Ectodermal cell (in vitro differentiated cells): ENCODE results near the gene SLC25A12.

Source experiments
- H3K27ac ChIP-seq: 2 replicates; pipeline ENCODE4 v1.7.0; 2013; ENCODE audit warnings: mild to moderate bottlenecking, low read depth, low read length; ENCODE audit not compliant: insufficient read depth, poor library complexity, severe bottlenecking
- H3K27me3 ChIP-seq: 2 replicates; pipeline ENCODE4 v1.7.0; 2013; ENCODE audit warnings: mild to moderate bottlenecking, low read length; ENCODE audit not compliant: insufficient read depth, control insufficient read depth, poor library complexity, severe bottlenecking
- H3K36me3 ChIP-seq: one replicate; pipeline ENCODE4 v1.7.0; 2013; ENCODE audit warnings: low read length; ENCODE audit not compliant: control insufficient read depth, insufficient read depth
- H3K4me1 ChIP-seq: one replicate; pipeline ENCODE4 v1.7.0; 2013; ENCODE audit warnings: low read length; ENCODE audit not compliant: control insufficient read depth, insufficient read depth
- H3K4me3 ChIP-seq: 2 replicates; pipeline ENCODE4 v1.7.0; 2013; ENCODE audit warnings: low read depth, low read length, control low read depth; ENCODE audit not compliant: insufficient read depth
- H3K9me3 ChIP-seq: 2 replicates; pipeline ENCODE4 v1.7.0; 2013; ENCODE audit warnings: mild to moderate bottlenecking, low read length, moderate library complexity; ENCODE audit not compliant: control insufficient read depth
- WGBS, 2 experiments: methylation state at CpG; one replicate each; pipeline ENCODE4 v1.1.7; 2013; ENCODE audit warnings: missing lambda C conversion rate in 2 of 2; 5-methylcytosine and 5-hydroxymethylcytosine counted together

The SLC25A12 gene

DNA sequence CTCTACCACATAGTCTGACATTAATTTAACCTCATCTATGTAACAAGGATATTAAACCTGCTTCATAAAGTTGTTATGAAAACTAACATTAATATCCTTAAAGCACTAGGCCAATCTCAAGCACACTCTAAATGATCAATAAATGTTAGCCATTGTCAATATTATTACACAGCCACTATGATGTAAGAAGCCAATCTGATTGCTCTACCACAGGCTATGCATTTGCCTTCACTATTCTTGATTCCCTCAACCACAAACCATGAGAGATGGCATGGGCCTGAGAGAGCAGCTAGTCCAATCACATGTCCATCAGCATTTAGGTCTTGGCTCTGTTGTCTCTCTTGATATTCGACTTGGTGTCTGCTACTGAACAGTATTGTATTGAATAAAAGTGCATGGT is 4.2 kb downstream of the SLC25A12 start:
- 94 to 100% methylated on average over 1 of the region's 1 CpG for WGBS, 2 experiments
- Histone ChIP-seq H3K27me3 (peaks cover 5% of the 10 kb centered on the region), H3K4me3 (no peak overlapping the region), H3K9me3 (no peaks in the 10 kb centered on the region), H3K4me1 (peaks cover 8% of the 10 kb centered on the region), H3K36me3 (no peaks in the 10 kb centered on the region), H3K27ac (no peak overlapping the region)

DNA sequence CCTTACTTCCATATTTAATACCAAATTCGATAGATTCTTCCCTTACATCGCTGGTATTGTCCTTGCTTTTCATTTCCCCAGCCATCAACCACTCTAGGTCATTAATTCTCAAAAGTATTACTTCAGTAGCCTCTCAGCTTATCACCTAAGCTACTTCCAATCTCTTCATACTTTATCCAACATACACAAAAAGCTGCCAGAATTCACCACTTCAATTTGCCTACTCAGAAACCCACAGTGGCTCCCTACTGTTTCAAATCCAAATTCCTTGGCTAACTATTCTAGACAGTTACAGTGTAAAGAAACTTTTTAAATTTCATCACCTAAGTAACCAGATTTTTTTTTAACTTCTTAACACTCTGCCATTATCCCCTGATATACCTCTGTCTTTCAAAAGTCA is 4.7 kb downstream of the SLC25A12 start:
- Histone ChIP-seq H3K4me3 (no peak overlapping the region), H3K27me3 (peaks cover 5% of the 10 kb centered on the region), H3K9me3 (no peaks in the 10 kb centered on the region), H3K36me3 (no peaks in the 10 kb centered on the region), H3K4me1 (peaks cover 8% of the 10 kb centered on the region), H3K27ac (no peak overlapping the region)
- WGBS, 2 experiments, result 90 to 95% methylated on average over 2 of the region's 2 CpGs

- 83 to 93% methylated on average over 5 of the region's 5 CpGs for WGBS, 2 experiments
- no peaks in the 10 kb centered on the region for H3K27me3 ChIP-seq
- no peaks in the 10 kb centered on the region for H3K36me3 ChIP-seq
- H3K4me1 ChIP-seq, result no peaks in the 10 kb centered on the region
- no peaks in the 10 kb centered on the region for H3K9me3 ChIP-seq
- H3K4me3 ChIP-seq, result no peak overlapping the region
- no peak overlapping the region for H3K27ac ChIP-seq
These were observed 10.7 kb downstream of the SLC25A12 start for GRCh38 chr2:171883275-171883893.

GRCh38 chr2:171882089-171882769 is 11.8 kb downstream of the SLC25A12 start:
- Histone ChIP-seq H3K36me3 (no peaks in the 10 kb centered on the region), H3K9me3 (no peaks in the 10 kb centered on the region), H3K4me3 (no peak overlapping the region), H3K27me3 (no peaks in the 10 kb centered on the region), H3K27ac (no peak overlapping the region), H3K4me1 (no peaks in the 10 kb centered on the region)
- 98 to 100% methylated on average over 2 of the region's 2 CpGs for WGBS, 2 experiments

- Histone ChIP-seq H3K4me1 (no peaks in the 10 kb centered on the region), H3K4me3 (no peak overlapping the region), H3K9me3 (no peaks in the 10 kb centered on the region), H3K27ac (no peak overlapping the region), H3K36me3 (no peaks in the 10 kb centered on the region), H3K27me3 (no peaks in the 10 kb centered on the region)
- WGBS, 2 experiments, result 100% methylated on average over 3 of the region's 3 CpGs; no CpG with 5 or more reads in 1 of the 2 experiments
These were observed 13.3 kb downstream of the SLC25A12 start for GRCh38 chr2:171880774-171881173.

- Histone ChIP-seq H3K27me3 (no peaks in the 10 kb centered on the region), H3K4me3 (no peak overlapping the region), H3K4me1 (no peaks in the 10 kb centered on the region), H3K9me3 (no peaks in the 10 kb centered on the region), H3K36me3 (no peaks in the 10 kb centered on the region), H3K27ac (no peak overlapping the region)
- WGBS, 2 experiments, result 67 to 100% methylated on average over 1 of the region's 1 CpG
These were observed 14.2 kb downstream of the SLC25A12 start for GRCh38 chr2:171879865-171880264.

- Histone ChIP-seq H3K4me1 (no peaks in the 10 kb centered on the region), H3K36me3 (no peaks in the 10 kb centered on the region), H3K4me3 (no peak overlapping the region), H3K27me3 (no peaks in the 10 kb centered on the region), H3K9me3 (no peaks in the 10 kb centered on the region), H3K27ac (no peak overlapping the region)
- WGBS, 2 experiments, result 87 to 89% methylated on average over 2 of the region's 2 CpGs
These were observed 15.5 kb downstream of the SLC25A12 start for GRCh38 chr2:171878481-171878993.

DNA sequence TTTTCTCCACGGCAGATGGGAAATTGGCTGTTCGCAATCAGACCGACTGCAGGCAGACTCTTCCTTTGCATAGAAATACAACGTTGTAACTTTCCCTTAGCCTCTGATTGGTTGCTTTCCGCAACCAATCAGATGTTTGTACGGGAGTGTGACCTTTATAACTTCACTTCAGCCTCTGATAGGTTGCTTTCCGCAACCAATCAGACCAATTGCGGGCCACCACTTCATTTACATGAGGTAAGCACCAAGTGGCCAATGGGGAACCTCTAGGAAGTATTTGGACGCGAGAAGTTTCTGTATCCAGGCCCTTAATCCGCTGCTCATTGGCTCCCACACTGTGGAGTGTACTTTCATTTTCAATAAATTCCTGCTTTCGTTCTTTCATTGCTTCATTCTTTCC is 19.1 kb downstream of the SLC25A12 start:
- WGBS, 2 experiments, result 87 to 88% methylated on average over 12 of the region's 12 CpGs
- H3K27ac ChIP-seq, result no peak overlapping the region
- H3K4me3 ChIP-seq, result no peak overlapping the region
- H3K4me1 ChIP-seq, result no peaks in the 10 kb centered on the region
- no peaks in the 10 kb centered on the region for H3K36me3 ChIP-seq
- H3K9me3 ChIP-seq, result no peaks in the 10 kb centered on the region
- no peaks in the 10 kb centered on the region for H3K27me3 ChIP-seq

GRCh38 chr2:171874517-171874916 is 19.5 kb downstream of the SLC25A12 start:
- H3K36me3 ChIP-seq, result no peaks in the 10 kb centered on the region

DNA sequence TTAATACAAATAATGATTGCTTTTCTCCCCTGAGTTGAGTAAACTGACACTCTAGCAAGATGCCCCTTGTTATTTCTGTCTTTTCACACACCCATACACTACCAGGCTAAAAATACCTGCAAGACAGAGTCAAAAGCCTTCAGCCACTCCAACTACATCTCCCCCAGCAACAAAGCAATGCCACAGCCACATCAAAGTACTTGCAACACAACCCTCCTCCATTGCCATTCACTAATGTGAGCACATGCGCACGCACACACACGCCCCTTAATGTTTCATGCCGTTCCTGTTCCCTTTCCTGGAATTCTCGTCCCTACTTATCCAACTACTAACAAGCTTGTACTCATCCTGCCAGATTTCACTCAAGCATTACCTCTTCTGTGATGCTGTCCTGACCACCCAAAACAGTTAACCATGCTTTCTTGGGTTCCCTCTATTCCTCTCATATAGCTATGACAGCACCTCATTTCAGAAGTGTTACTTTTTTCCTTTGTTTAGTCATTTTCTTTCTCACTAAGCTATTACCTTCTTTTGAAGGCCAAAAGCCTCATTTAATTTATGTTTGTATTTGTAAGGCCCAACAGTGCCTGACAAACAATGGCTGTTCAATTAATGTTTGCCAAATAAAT is 29.6 kb downstream of the SLC25A12 start:
- H3K27ac ChIP-seq, result no peak overlapping the region
- H3K4me1 ChIP-seq, result no peaks in the 10 kb centered on the region
- no peak overlapping the region for H3K4me3 ChIP-seq
- WGBS, 2 experiments, result 92 to 93% methylated on average over 5 of the region's 5 CpGs
- H3K27me3 ChIP-seq, result no peaks in the 10 kb centered on the region
- no peaks in the 10 kb centered on the region for H3K36me3 ChIP-seq
- H3K9me3 ChIP-seq, result no peaks in the 10 kb centered on the region

More at GRCh38 chr2:171874517-171874916, 19.5 kb downstream of the SLC25A12 start:
- Histone ChIP-seq H3K27me3 (no peaks in the 10 kb centered on the region), H3K4me1 (no peaks in the 10 kb centered on the region), H3K9me3 (no peaks in the 10 kb centered on the region), H3K27ac (no peak overlapping the region), H3K4me3 (no peak overlapping the region)
- WGBS, 2 experiments, result 84 to 89% methylated on average over 1 of the region's 1 CpG
